NCI-H510A (cell line): Measurements from ENCODE around the gene SUSD4.

Experiments used
- DNase-seq: peaks from one replicate; lab custom pipeline; 2025; lab: John Stamatoyannopoulos, UW

SUSD4 gene

DNA sequence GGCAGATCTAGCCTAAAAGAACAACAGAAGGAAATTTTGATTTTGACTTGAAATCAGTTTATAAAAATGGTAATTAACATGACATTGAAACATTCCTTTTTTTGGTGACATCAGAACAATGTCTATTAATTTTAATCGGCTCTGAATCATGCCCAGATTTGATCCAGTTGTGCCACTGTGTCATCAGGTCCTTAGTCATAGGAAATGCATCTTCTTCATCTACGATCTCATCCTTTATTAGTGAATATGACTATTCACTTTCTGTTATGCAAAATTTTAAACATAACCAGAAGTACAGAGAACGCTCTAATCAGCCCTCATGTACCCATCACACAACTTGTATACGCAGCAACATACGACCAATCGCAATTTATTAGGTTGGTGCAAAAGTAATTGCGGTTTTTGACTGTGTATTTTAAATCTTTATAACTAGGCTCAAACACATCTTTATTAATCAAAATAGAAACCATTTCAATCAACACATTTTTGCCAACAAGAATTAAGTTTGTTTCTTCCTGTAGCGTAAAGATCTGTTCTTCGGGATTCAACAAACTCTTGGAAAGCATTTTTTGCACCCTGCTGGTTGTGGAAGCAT is 180.6 kb downstream of the SUSD4 start:
- no peak for DNase-seq

DNA sequence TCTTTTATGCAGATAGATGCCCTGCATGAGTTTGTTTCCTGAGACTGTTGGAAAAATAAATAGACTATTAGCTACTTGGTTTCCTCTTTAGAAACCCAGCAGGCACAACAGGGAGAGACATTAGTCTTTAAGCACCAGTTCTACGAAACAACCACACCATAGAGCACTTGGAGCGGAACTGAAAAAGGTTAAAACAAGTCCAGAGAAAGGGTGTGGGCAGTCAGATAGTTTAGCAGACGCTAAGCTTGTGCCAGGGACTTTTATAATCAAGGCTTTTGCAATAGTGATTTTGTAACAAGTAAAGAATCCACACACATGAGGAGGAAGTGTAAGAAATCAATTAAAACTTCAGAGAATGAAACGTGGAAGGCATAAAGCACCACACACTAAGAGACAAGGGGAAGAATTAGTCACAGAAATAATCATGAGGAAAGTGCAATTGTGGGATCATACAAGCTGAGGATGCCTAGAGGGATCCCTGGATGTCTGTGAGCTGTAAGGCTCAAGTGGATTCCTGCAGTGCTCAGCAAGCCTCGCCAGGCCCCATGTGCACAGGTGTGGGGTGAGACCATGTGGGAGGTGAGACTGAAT is 183.2 kb downstream of the SUSD4 start:
- no peak for DNase-seq

DNA sequence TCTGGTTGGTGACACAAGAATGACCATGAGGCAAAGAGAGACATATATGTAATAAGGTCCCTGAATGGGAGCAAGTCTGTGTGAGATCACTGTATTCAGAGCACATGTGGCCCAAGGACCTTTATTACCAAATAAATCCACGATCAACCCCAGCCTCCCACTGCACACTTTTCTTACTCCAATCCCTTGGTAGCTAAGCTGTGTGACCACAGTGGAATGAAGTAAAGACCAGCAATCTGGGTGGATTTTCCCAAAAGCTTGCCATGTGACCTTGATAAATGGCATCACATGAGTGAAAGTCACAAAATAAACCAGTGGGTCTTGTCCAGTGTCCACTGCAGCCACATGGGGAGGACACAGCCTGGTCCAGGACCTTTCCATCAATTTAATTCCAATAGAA is 184.2 kb downstream of the SUSD4 start:
- no peak for DNase-seq

DNA sequence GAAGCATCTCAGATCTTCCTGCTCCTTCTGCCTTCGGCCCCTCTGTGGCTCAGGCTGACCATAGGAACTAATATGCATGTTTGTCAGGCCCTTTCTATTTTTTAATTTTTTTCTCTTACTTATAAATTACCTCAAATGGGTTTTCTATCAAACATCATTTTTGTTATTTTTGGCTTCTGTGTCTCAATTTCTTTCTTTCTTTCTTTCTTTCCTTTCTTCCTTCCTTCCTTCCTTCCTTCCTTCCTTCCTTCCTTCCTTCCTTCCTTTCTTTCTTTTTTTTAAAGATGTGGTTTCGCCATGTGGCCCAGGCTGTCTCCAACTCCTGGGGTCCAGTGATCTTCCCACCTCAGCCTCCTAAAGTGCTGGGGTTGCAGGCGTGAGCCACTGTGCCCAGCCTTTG is 184.7 kb downstream of the SUSD4 start:
- no peak for DNase-seq

DNA sequence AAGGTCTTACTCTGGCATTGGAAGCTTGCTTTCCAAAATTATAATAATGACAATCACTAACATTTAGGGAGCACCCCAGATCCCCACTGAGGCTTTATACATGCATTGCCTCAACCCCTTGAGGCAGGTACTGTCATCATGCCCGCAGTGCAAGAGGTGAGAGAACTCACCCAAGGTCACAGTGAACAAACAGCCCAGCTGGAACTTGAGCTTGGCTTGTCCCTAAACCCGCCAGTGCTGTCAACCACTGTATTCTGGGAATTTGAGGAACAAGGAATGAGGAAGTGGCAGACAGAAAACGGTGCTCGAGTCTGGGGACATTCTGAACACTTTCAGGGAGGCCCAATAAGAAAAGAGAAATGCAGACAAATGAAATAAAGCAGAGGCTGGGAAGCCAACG is 186.3 kb downstream of the SUSD4 start:
- DNase-seq: no peak

DNA sequence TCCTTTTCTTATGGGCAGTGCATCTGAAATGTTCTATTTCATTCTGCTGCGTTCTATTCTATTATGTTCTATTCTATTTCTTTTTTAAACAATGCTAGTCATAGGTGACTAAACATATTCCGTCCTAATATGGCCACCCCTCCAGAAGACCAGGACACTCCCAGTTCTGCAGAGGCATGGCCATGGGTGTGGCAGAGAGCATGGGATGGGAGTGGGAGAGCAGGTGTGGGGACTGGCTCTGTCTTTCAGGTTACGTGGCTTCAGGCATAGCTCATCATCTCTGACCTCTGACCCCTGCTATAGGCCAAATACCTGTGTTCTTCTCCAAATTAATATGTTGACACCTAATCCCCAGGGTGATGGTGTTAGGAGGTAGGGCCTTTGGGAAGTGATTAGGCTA is 187.5 kb downstream of the SUSD4 start:
- DNase-seq: no peak

DNA sequence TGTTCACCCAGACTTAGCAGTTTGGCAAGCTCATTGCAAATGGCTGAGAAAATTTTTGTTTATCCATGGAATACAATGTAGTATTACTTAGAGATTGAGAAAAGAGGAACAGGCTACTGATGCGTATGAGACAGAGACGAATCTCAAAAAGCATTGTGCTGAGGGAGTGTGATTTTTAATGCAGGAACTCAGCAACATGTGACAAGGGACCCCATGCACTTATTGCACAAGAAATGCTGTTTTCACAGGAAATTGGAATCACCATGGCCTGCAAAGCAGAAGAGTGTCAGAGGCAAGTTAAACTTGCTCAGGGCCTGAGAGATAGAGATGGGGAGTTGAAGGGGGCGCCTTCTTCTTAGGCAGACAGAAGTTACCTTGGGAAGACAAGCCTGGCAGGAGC is 188.3 kb downstream of the SUSD4 start:
- DNase-seq: no peak

DNA sequence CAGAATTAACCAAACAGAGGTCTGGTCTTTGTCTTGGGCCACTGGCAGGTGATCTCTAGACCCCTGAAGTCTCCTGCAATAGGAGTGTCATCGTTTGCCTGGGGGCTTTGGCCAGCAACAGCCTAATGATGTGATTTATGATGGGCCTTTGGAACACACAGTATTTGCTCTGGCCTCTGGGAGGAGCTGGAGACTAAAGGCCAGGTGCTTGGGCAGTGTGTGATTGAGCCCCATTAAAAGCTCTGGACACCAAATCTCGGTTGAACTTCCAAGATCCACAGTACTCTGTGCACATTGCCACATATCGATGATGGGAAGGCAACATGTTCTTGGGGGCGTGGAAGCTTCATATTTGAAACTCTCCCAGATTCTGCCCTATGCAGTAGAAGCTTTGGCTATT is 188.9 kb downstream of the SUSD4 start:
- no peak for DNase-seq
